ENCODE data around the gene DLG2.

DNA sequence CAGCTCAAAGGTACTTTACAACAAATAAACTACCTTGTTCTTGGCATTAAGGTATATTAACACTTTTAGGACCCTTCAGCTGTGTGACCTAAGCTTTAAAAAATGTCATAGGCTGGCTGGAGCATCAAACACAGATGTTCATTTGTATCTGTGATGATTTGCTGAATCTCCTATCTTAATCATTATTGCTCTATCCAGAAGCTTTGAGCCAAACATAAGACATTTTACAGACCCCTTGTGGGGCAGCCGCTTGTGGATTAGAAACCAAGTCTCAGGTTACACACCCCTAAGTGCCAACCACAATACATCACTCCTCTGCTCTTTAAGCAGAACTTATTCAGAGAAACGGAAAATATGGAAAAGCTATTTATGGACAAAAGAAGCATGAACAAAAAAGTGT lies 1946.8 kb downstream of the DLG2 start:
- TF ChIP-seq POLR2A (IDR thresholded peaks at IDR 0.05; ENCODE audit: low read depth, low read length) = no peak
- TF ChIP-seq CTCF (IDR thresholded peaks at IDR 0.05; ENCODE audit: extremely low read depth in 1 of 2, insufficient read depth in 1 of 2, low read depth in 1 of 2, low read length in 2 of 2) = no peak
- TF ChIP-seq FOS (IDR thresholded peaks at IDR 0.05; ENCODE audit: borderline replicate concordance, insufficient read depth, low read length) = no peak
